HG03196 (cell line): ENCODE results near the gene MAP3K2.
"Not testable (repeated sequence)": the region's sequence is repeated elsewhere in the genome, so short reads cannot be mapped to it uniquely, and the experiment has no call there.

ENCODE experiments used
- ATAC-seq: cut with Tn5 transposase; IDR thresholded peaks from one replicate; pipeline ENCODE4 v1.9.1; 2021; ENCODE audit not compliant: unreplicated experiment

Gene MAP3K2

GRCh38 chr2:127355407-127356008 is 32.3 kb downstream of the MAP3K2 start:
- no peak for ATAC-seq

GRCh38 chr2:127353873-127354676 is 33.7 kb downstream of the MAP3K2 start:
- not testable (repeated sequence) for ATAC-seq

GRCh38 chr2:127353223-127353622 is 34.6 kb downstream of the MAP3K2 start:
- ATAC-seq: not testable (repeated sequence)

GRCh38 chr2:127351603-127352002 is 36.2 kb downstream of the MAP3K2 start:
- ATAC-seq: no peak

- no peak for ATAC-seq
Measured at GRCh38 chr2:127348426-127349000, 39.3 kb downstream of the MAP3K2 start.

- no peak for ATAC-seq
Measured at GRCh38 chr2:127347734-127348392, 39.9 kb downstream of the MAP3K2 start.

- ATAC-seq: no peak
Measured at GRCh38 chr2:127347015-127347414, 40.8 kb downstream of the MAP3K2 start.

GRCh38 chr2:127343277-127343676 is 44.5 kb downstream of the MAP3K2 start:
- ATAC-seq: no peak

GRCh38 chr2:127342101-127342500 is 45.7 kb downstream of the MAP3K2 start:
- ATAC-seq: peak; percentile 64

- ATAC-seq: no peak
Measured at GRCh38 chr2:127332335-127332734, 55.4 kb downstream of the MAP3K2 start.

- no peak for ATAC-seq
Measured at GRCh38 chr2:127330753-127331152, 57.0 kb downstream of the MAP3K2 start.

- ATAC-seq: no peak
Measured at GRCh38 chr2:127326289-127326945, 61.4 kb downstream of the MAP3K2 start.

GRCh38 chr2:127324635-127325034 is 63.1 kb downstream of the MAP3K2 start:
- ATAC-seq: no peak

GRCh38 chr2:127321303-127321702 is 66.5 kb downstream of the MAP3K2 start:
- no peak for ATAC-seq

GRCh38 chr2:127320586-127321275 is 67.0 kb downstream of the MAP3K2 start:
- ATAC-seq: no peak

- ATAC-seq: no peak
Measured at GRCh38 chr2:127320067-127320466, 67.7 kb downstream of the MAP3K2 start.

GRCh38 chr2:127314193-127314988 is 73.4 kb downstream of the MAP3K2 start:
- no peak for ATAC-seq

GRCh38 chr2:127313406-127313805 is 74.4 kb downstream of the MAP3K2 start:
- ATAC-seq: peak; percentile 91

GRCh38 chr2:127310980-127311379 is 76.8 kb downstream of the MAP3K2 start:
- ATAC-seq: no peak

GRCh38 chr2:127309468-127309867 is 78.3 kb downstream of the MAP3K2 start:
- ATAC-seq: no peak
